ENCODE results near the gene LIMA1. TPM values are rescaled to one million over a fixed set of nuclear protein-coding genes. Genes with fewer than 3 reads are reported as not detected.

The LIMA1 gene
- total RNA-seq, 8 experiments from 2014 or later, result 4.7 to 66.5 (median 14.8) TPM

Other genes starting within 250 kb of the LIMA1 start
- 10 to 100 TPM in 3 of 8 experiments, 1 to 10 TPM in 5; 1.3 to 14.5 (median 7.6) TPM for gene ASIC1, start 225.9 kb downstream of the LIMA1 start, total RNA-seq
- gene SMARCD1, start 198.2 kb downstream of the LIMA1 start, total RNA-seq, result 100 to 1,000 TPM in 1 of 8 experiments, 10 to 100 TPM in 7; 18.1 to 117 (median 65.4) TPM
- gene GPD1, start 179.5 kb downstream of the LIMA1 start, total RNA-seq, result 1 to 10 TPM in 5 of 8 experiments, under 1 TPM in 3; 0.43 to 7.5 (median 1.1) TPM
- 100 to 1,000 TPM in 1 of 8 experiments, 10 to 100 TPM in 7; 33.3 to 101 (median 44.0) TPM for gene COX14, start 171.3 kb downstream of the LIMA1 start, total RNA-seq
- 10 to 100 TPM; 18.9 to 87.0 (median 57.7) TPM for gene CERS5, start 116.2 kb downstream of the LIMA1 start, total RNA-seq
- under 1 TPM; 0.08 to 0.97 (median 0.17) TPM for gene FAM186A, start 113.1 kb upstream of the LIMA1 start, total RNA-seq
- 10 to 100 TPM; 17.4 to 73.1 (median 29.8) TPM for gene LARP4, start 117.4 kb upstream of the LIMA1 start, total RNA-seq
- 10 to 100 TPM; 20.8 to 68.6 (median 29.9) TPM for gene DIP2B, start 221.5 kb upstream of the LIMA1 start, total RNA-seq

Data from motor neuron (in vitro differentiated cells).